HFFc6 (cell line): ENCODE results near the gene PHKB. TPM values are rescaled to one million over a fixed set of nuclear protein-coding genes. Genes with fewer than 3 reads are reported as not detected.
A peak's percentile ranks its signal among the peaks of the same experiment; 100 is the strongest.

Experiments used
- DNase-seq: peaks from one replicate; pipeline ENCODE4 v3.0.0-alpha.2; 2018
- H3K27ac Mint-ChIP-seq: 2 replicates; pipeline ENCODE4 v1.8.0; 2020; ENCODE audit warnings: mild to moderate bottlenecking, mixed read lengths
- H3K27me3 Mint-ChIP-seq: 2 replicates; pipeline ENCODE4 v1.8.0; 2021; ENCODE audit warnings: mild to moderate bottlenecking, moderate library complexity, mixed read lengths; ENCODE audit not compliant: insufficient read depth
- H3K36me3 Mint-ChIP-seq: 2 replicates; pipeline ENCODE4 v1.8.0; 2021; ENCODE audit warnings: low read depth, mixed read lengths
- H3K4me1 Mint-ChIP-seq: 2 replicates; pipeline ENCODE4 v1.8.0; 2020; ENCODE audit warnings: low read depth, mixed read lengths
- H3K4me3 Mint-ChIP-seq: 2 replicates; pipeline ENCODE4 v1.8.0; 2020; ENCODE audit warnings: mild to moderate bottlenecking, moderate library complexity, mixed read lengths
- H3K9me3 Mint-ChIP-seq: 2 replicates; pipeline ENCODE4 v1.8.0; 2020; ENCODE audit warnings: mild to moderate bottlenecking, mixed read lengths
- total RNA-seq, 6 experiments: library from RNA; stranded (reverse); fragmentation: NEBNext Ultra II Directional; extraction: Animal tissue kit (Norgen Biotek cat#: 25700); gene quantifications; 2 replicates in 1 of 6; 3 replicates in 5 of 6; pipeline ENCODE4 v1.2.3, GENCODE V29; 2021
- TF ChIP-seq, protein P1 (sequence below): fragments of 200-600 bp; sonication (generic); IDR thresholded peaks from 2 replicates; pipeline ENCODE4 v1.5.0; 2021; ENCODE audit warnings: antibody characterized with exemption, mild to moderate bottlenecking

The PHKB gene
- total RNA-seq, 6 experiments from 2014 or later, result 54.5 to 66.5 (median 62.6) TPM

- H3K27ac Mint-ChIP-seq, result no peak overlapping the region
- H3K4me3 Mint-ChIP-seq, result no peak overlapping the region
- no peaks in the 10 kb centered on the region; the same call in 1 of the 2 replicates for H3K27me3 Mint-ChIP-seq
- no peak for DNase-seq
- no peaks in the 10 kb centered on the region for H3K9me3 Mint-ChIP-seq
- peaks cover 18% of the 10 kb centered on the region for H3K36me3 Mint-ChIP-seq
- TF ChIP-seq, protein P1, sequence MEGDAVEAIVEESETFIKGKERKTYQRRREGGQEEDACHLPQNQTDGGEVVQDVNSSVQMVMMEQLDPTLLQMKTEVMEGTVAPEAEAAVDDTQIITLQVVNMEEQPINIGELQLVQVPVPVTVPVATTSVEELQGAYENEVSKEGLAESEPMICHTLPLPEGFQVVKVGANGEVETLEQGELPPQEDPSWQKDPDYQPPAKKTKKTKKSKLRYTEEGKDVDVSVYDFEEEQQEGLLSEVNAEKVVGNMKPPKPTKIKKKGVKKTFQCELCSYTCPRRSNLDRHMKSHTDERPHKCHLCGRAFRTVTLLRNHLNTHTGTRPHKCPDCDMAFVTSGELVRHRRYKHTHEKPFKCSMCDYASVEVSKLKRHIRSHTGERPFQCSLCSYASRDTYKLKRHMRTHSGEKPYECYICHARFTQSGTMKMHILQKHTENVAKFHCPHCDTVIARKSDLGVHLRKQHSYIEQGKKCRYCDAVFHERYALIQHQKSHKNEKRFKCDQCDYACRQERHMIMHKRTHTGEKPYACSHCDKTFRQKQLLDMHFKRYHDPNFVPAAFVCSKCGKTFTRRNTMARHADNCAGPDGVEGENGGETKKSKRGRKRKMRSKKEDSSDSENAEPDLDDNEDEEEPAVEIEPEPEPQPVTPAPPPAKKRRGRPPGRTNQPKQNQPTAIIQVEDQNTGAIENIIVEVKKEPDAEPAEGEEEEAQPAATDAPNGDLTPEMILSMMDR, result no peak
- H3K4me1 Mint-ChIP-seq, result peaks cover 19% of the 10 kb centered on the region
Measured at GRCh38 chr16:47571711-47572110, 110.6 kb downstream of the PHKB start.

DNA sequence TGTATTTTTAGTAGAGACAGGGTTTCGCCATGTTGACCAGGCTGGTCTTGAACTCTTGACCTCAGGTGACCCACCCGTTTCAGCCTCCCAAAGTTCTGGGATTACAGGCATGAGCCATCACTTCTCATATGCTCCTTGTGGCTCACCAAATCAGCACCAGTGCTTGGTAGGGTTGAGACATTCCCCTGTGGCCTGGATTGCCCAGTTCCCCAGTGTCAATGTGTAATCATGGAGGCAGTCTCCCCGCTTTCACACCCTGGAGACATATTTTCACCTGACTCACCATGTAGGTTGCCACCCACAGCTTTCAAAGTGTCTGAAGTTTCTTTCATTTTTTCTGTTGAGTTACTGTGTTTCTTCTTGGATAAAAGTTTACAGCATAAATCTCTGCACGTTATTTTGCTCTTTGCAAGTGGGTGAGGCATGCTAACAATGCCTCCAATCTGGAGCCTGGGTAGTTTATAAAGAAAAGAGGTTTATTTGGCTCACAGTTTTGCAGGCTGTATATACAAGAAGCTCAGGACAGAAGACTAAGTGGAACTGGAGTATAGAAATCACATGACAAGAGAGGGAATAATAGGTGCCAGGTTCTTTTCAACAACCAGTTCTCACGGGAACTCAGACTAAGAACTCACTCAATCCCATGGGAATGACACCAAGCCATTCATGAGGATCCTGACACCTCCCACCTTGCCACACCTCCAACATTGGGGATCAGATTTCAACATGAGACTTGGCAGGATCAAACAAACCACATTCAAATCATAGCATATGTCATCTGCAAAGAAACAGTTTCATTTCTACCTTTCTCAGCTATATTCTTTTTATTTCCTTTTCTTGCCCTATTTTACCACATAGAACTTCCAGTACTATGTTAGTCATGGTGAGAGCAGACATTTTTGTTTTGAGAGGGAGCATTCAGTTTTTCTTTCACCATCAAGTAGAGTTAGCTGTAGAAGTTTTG lies 113.2 kb downstream of the PHKB start:
- no peak overlapping the region for H3K4me3 Mint-ChIP-seq
- DNase-seq, result no peak

GRCh38 chr16:47577029-47577428 lies 115.9 kb downstream of the PHKB start:
- Mint-ChIP-seq H3K4me1 (peaks cover 24% of the 10 kb centered on the region), H3K27ac (no peak overlapping the region), H3K36me3 (peaks cover 12% of the 10 kb centered on the region), H3K27me3 (no peaks in the 10 kb centered on the region; the same call in 1 of the 2 replicates), H3K9me3 (no peaks in the 10 kb centered on the region), H3K4me3 (no peak overlapping the region)
- TF ChIP-seq, protein P1, result no peak
- no peak for DNase-seq

More for the DNA sequence above, 113.2 kb downstream of the PHKB start:
- Mint-ChIP-seq H3K4me1 (peaks cover 24% of the 10 kb centered on the region), H3K9me3 (no peaks in the 10 kb centered on the region), H3K27ac (no peak overlapping the region), H3K27me3 (no peaks in the 10 kb centered on the region; the same call in 1 of the 2 replicates), H3K36me3 (peaks cover 12% of the 10 kb centered on the region)
- TF ChIP-seq, protein P1, result no peak

GRCh38 chr16:47578033-47578432 lies 116.9 kb downstream of the PHKB start:
- no peak overlapping the region for H3K4me3 Mint-ChIP-seq
- H3K36me3 Mint-ChIP-seq, result peaks cover 12% of the 10 kb centered on the region
- H3K4me1 Mint-ChIP-seq, result peaks cover 24% of the 10 kb centered on the region
- TF ChIP-seq, protein P1, result no peak
- H3K27ac Mint-ChIP-seq, result no peak overlapping the region
- no peaks in the 10 kb centered on the region; the same call in 1 of the 2 replicates for H3K27me3 Mint-ChIP-seq
- no peak for DNase-seq
- no peaks in the 10 kb centered on the region for H3K9me3 Mint-ChIP-seq

- Mint-ChIP-seq H3K27me3 (no peaks in the 10 kb centered on the region; the same call in 1 of the 2 replicates), H3K27ac (peak overlapping the region; percentile 24), H3K4me3 (peak overlapping the region; percentile 36; the same call in 1 of the 2 replicates), H3K36me3 (peaks cover 16% of the 10 kb centered on the region), H3K9me3 (no peaks in the 10 kb centered on the region), H3K4me1 (peaks cover 24% of the 10 kb centered on the region)
- DNase-seq, result peak; percentile 28
- TF ChIP-seq, protein P1, result no peak
Measured at GRCh38 chr16:47578573-47578972, 117.4 kb downstream of the PHKB start.
